KMS-11 (cell line): ENCODE measurements around the gene ITGA4.

Experiments
- H2AFZ ChIP-seq: fragments of 200-600 bp; sonication (generic); 2 replicates; pipeline ENCODE4 v1.6.1; 2016; ENCODE audit warnings: antibody characterized with exemption, mixed run types, low read depth
- H3K27ac ChIP-seq: fragments of 200-600 bp; sonication (generic); 2 replicates; pipeline ENCODE4 v1.6.1; 2016; ENCODE audit warnings: mild to moderate bottlenecking, mixed run types
- H3K27me3 ChIP-seq: fragments of 200-600 bp; sonication (generic); 2 replicates; pipeline ENCODE4 v1.6.1; 2017; ENCODE audit warnings: mild to moderate bottlenecking, low read depth, mixed run types, moderate library complexity; ENCODE audit not compliant: insufficient read depth
- H3K36me3 ChIP-seq: fragments of 200-600 bp; sonication (generic); 2 replicates; pipeline ENCODE4 v1.6.1; 2017; ENCODE audit warnings: mild to moderate bottlenecking, mixed run types; ENCODE audit not compliant: insufficient read depth
- H3K4me1 ChIP-seq: fragments of 200-600 bp; sonication (generic); 2 replicates; pipeline ENCODE4 v1.6.1; 2016; ENCODE audit warnings: mild to moderate bottlenecking, low read depth, mixed run types; ENCODE audit not compliant: poor library complexity, severe bottlenecking
- H3K4me2 ChIP-seq: fragments of 200-600 bp; sonication (generic); 2 replicates; pipeline ENCODE4 v1.7.0; 2016; ENCODE audit warnings: mild to moderate bottlenecking, mixed run types
- H3K4me3 ChIP-seq: fragments of 200-600 bp; sonication (generic); IDR thresholded peaks from 2 replicates; pipeline ENCODE4 v1.6.1; 2017; ENCODE audit warnings: low read depth, low read length, mixed read lengths; ENCODE audit not compliant: insufficient read depth
- H3K79me2 ChIP-seq: fragments of 200-600 bp; sonication (generic); 2 replicates; pipeline ENCODE4 v1.6.1; 2016; ENCODE audit warnings: low read depth, mixed run types; ENCODE audit not compliant: insufficient read depth
- H3K9ac ChIP-seq: fragments of 200-600 bp; sonication (generic); 2 replicates; pipeline ENCODE4 v1.6.1; 2016; ENCODE audit warnings: mild to moderate bottlenecking, mixed run types
- H4K20me1 ChIP-seq: fragments of 200-600 bp; sonication (generic); 2 replicates; pipeline ENCODE4 v1.6.1; 2016; ENCODE audit warnings: mild to moderate bottlenecking, mixed run types; ENCODE audit not compliant: insufficient read depth
- TF ChIP-seq, protein P1 (sequence below): fragments of 200-600 bp; sonication (generic); conservative IDR thresholded peaks from 2 replicates; pipeline ENCODE4 v1.6.1; 2017; ENCODE audit warnings: low read depth, mild to moderate bottlenecking, antibody characterized with exemption, low read length, moderate library complexity, mixed read lengths

Gene ITGA4

DNA sequence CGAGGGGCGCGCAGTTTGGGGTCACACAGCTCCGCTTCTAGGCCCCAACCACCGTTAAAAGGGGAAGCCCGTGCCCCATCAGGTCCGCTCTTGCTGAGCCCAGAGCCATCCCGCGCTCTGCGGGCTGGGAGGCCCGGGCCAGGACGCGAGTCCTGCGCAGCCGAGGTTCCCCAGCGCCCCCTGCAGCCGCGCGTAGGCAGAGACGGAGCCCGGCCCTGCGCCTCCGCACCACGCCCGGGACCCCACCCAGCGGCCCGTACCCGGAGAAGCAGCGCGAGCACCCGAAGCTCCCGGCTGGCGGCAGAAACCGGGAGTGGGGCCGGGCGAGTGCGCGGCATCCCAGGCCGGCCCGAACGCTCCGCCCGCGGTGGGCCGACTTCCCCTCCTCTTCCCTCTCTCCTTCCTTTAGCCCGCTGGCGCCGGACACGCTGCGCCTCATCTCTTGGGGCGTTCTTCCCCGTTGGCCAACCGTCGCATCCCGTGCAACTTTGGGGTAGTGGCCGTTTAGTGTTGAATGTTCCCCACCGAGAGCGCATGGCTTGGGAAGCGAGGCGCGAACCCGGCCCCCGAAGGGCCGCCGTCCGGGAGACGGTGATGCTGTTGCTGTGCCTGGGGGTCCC, at the start of gene ITGA4:
Gene ITGA4 (plus strand): TSS at position 266 of the 620 bp plus-strand sequence. CDS start 269 bp downstream, at position 535.
- peak within 1 kb of the TSS; percentile 81 for H3K27ac ChIP-seq
- H3K4me2 ChIP-seq: peak within 1 kb of the TSS; percentile 90
- H3K79me2 ChIP-seq: peaks cover 21% of the 10 kb centered on the region; the same call in 1 of the 2 replicates
- H3K9ac ChIP-seq: peak within 1 kb of the TSS; percentile 85
- H3K4me1 ChIP-seq: peaks cover 48% of the 10 kb centered on the region
- H4K20me1 ChIP-seq: no peaks in the 10 kb centered on the region
- H3K27me3 ChIP-seq: no peaks in the 10 kb centered on the region
- H2AFZ ChIP-seq: peak within 1 kb of the TSS; percentile 98
- TF ChIP-seq, protein P1, sequence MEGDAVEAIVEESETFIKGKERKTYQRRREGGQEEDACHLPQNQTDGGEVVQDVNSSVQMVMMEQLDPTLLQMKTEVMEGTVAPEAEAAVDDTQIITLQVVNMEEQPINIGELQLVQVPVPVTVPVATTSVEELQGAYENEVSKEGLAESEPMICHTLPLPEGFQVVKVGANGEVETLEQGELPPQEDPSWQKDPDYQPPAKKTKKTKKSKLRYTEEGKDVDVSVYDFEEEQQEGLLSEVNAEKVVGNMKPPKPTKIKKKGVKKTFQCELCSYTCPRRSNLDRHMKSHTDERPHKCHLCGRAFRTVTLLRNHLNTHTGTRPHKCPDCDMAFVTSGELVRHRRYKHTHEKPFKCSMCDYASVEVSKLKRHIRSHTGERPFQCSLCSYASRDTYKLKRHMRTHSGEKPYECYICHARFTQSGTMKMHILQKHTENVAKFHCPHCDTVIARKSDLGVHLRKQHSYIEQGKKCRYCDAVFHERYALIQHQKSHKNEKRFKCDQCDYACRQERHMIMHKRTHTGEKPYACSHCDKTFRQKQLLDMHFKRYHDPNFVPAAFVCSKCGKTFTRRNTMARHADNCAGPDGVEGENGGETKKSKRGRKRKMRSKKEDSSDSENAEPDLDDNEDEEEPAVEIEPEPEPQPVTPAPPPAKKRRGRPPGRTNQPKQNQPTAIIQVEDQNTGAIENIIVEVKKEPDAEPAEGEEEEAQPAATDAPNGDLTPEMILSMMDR: peak; percentile 71
- H3K4me3 ChIP-seq: peak within 1 kb of the TSS; percentile 89
- H3K36me3 ChIP-seq: no peaks in the 10 kb centered on the region

DNA sequence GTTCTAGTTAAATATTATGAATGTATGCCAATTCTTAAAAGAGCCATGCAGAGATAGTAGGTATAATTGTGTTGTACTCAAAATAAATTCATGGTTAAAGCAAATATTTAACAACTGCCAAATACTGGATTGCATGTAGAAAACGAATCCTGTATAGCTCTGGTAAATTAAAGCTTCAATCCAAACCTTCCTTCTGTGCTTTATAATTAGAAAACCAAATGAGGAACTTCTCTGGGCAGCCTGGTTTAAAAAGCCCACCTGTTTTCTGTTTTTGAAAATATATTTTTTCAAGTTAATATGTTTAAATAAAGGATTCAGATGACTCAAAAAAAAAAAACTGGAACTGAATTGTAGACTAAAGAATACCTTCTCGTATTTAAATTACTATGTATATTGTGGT, 48.3 kb upstream of the ITGA4 start:
- H3K4me2 ChIP-seq: no peak overlapping the region

GRCh38 chr2:181411105-181411849, 45.9 kb upstream of the ITGA4 start:
- no peaks in the 10 kb centered on the region for H3K79me2 ChIP-seq
- no peaks in the 10 kb centered on the region for H3K27me3 ChIP-seq
- peaks cover 18% of the 10 kb centered on the region for H3K4me1 ChIP-seq
- no peak overlapping the region for H3K4me3 ChIP-seq
- TF ChIP-seq, protein P1: no peak
- peak overlapping the region; percentile 36 for H3K4me2 ChIP-seq
- no peaks in the 10 kb centered on the region for H3K36me3 ChIP-seq
- no peaks in the 10 kb centered on the region for H4K20me1 ChIP-seq
- peak overlapping the region; percentile 39 for H2AFZ ChIP-seq
- peak overlapping the region; percentile 22 for H3K27ac ChIP-seq
- H3K9ac ChIP-seq: peak overlapping the region; percentile 22; the same call in 1 of the 2 replicates

More for the DNA sequence above, 48.3 kb upstream of the ITGA4 start:
- H2AFZ ChIP-seq: no peak overlapping the region
- no peaks in the 10 kb centered on the region for H3K27me3 ChIP-seq
- H4K20me1 ChIP-seq: no peaks in the 10 kb centered on the region
- TF ChIP-seq, protein P1: no peak
- no peak overlapping the region for H3K27ac ChIP-seq
- H3K79me2 ChIP-seq: no peaks in the 10 kb centered on the region
- H3K4me3 ChIP-seq: no peak overlapping the region
- H3K4me1 ChIP-seq: peaks cover 18% of the 10 kb centered on the region
- H3K36me3 ChIP-seq: no peaks in the 10 kb centered on the region
- H3K9ac ChIP-seq: no peak overlapping the region

GRCh38 chr2:181419129-181419855, 37.9 kb upstream of the ITGA4 start:
- Histone ChIP-seq H3K36me3 (no peaks in the 10 kb centered on the region), H2AFZ (no peak overlapping the region), H3K4me2 (no peak overlapping the region), H3K4me1 (no peaks in the 10 kb centered on the region), H3K4me3 (no peak overlapping the region), H3K79me2 (no peaks in the 10 kb centered on the region), H4K20me1 (no peaks in the 10 kb centered on the region), H3K9ac (no peak overlapping the region), H3K27me3 (no peaks in the 10 kb centered on the region), H3K27ac (no peak overlapping the region)
- TF ChIP-seq, protein P1: no peak
